ENCODE results near the gene CDH19.

The CDH19 gene

DNA sequence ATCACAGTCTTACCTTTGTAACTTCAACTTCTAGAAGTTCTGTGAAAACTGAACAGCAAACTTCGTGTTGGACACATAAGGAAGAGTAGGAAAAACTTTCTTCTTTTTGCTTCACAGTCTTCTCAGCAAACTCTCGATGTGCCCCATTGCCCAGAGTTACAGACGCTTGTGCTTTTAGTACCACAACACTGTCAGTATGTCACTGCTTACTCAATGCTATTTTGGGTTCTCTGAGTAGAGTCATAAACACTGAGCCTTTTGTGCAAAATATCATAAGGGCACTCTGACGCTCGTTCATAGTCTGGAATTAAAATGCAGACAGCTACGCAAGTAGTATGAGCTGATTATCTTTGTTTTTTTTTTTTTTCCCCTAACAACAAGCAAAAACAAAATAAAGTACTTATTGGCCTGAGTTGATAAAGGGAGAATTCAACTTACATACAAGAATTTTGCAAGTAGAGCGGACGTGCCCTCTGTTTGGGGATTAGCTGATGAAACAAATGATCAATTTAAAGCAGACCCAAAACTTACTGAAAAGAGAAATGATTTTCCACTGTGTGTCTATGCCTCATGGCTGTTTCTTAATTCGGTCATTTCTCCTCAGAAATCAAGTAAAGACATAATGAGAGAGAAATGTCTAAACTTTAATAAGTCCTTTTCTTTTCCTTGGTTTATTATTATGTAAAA is at the start of gene CDH19:
Gene CDH19, minus strand, starts transcription at position 150 of the 687 bp plus-strand sequence. CDS start 31,886 bp downstream, outside the sequence.
- H3K4me3 ChIP-seq (ENCODE audit: low read depth, low read length), result no peak within 1 kb of the TSS

DNA sequence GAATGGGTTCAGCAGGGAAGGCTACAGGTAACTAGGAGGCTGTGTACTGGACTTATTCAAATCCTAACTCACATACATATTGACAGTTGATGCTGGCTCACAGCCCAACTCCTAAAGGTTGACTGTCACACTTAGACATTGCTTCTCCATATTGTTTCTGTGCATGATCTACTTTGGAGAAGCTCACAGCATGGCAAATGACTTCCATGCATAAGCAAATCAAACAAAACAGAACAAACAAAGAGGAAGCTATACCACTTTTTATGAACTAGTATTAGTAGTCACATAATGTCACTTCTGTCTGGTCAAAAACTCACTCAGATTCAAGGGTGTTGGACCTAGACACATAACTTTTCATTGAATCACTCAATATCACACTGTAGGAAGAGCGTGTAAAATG is 43.8 kb upstream of the CDH19 start:
- no peak overlapping the region for H3K4me3 ChIP-seq (ENCODE audit: low read depth, low read length)

DNA sequence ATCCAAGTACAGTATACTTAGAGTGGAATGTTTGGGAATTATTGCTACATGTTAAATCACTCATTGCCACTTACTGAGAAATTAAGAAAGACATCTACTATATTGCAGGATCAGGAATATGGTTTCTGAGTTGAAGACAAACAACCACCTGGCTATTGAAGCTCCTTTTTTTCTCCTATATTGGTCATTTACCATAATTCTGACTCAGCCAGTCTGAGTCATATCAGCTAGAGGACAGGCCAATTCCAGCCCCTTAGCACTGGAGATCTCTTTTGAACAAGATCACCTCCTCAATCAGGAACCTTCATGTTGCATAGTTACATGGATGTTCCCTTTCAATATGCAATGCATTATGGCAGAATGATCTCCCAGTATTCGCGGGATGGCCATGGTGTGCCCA is 42.7 kb upstream of the CDH19 start:
- no peak overlapping the region for H3K4me3 ChIP-seq (ENCODE audit: low read depth, low read length)

- H3K4me3 ChIP-seq (ENCODE audit: low read depth, low read length), result no peak overlapping the region
Observed at GRCh38 chr18:66645983-66646382, 42.1 kb upstream of the CDH19 start.

DNA sequence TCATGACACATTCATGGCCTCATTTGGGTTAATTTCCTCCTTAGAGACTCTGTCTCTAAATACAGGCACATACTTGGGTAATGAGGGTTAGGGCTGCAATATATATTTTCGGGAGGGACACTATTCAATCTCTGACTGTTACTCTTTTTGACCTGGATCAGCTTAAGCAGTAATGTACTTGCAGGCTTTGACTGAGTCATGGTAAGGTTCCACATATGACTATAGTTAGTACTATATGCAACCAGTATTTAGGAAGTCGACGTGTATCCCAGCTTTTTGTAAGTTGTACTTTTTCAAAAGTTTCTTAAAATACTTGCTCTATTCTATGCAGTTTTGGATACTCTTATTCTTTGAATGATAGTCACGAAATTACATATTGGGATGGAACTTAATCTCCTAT is 37.2 kb upstream of the CDH19 start:
- H3K4me3 ChIP-seq (ENCODE audit: low read depth, low read length), result no peak overlapping the region

GRCh38 chr18:66640431-66640830 is 36.5 kb upstream of the CDH19 start:
- H3K4me3 ChIP-seq (ENCODE audit: low read depth, low read length), result no peak overlapping the region

GRCh38 chr18:66638856-66639629 is 35.2 kb upstream of the CDH19 start:
- no peak overlapping the region for H3K4me3 ChIP-seq (ENCODE audit: low read depth, low read length)

DNA sequence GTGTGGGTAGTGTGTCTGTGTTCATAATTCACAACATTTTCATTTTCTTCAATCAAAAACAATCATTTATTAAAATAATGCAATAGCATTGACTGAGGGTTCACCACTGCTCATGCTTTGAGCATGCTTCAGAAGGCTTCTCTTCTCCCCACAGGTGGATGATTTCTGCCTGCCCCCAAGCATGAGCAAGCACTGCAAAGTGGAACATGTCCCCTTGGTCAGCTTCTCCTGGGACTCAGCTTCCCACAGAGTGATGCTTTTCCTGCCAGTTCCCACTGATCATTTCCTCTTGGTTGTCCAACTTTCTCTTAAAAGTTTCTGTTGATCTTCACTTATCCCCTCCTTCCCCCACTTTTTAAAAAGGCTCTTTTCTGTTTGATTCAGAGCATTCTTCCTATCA is 31.5 kb upstream of the CDH19 start:
- H3K4me3 ChIP-seq (ENCODE audit: low read depth, low read length), result no peak overlapping the region

GRCh38 chr18:66632756-66633155 is 28.9 kb upstream of the CDH19 start:
- no peak overlapping the region for H3K4me3 ChIP-seq (ENCODE audit: low read depth, low read length)

GRCh38 chr18:66630831-66631230 is 26.9 kb upstream of the CDH19 start:
- no peak overlapping the region for H3K4me3 ChIP-seq (ENCODE audit: low read depth, low read length)

DNA sequence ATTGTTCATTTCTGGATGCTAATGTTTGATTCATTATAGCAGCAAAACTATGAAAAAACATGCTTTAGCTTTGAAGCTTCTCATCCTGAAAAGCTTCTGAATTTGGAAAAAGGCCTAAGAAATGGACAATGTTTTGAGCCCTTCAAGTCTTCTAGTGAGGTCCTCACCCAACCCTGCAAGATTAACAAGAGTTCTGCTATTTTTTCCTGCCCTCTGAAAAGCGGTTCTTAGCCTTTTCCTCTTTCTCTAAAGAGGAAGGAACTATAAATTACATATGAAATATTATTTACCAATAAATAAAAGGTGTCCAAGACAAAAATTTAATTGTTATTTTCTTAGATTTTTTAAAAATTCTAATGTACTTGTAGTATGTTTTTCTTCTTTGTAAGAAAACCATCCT is 19.9 kb upstream of the CDH19 start:
- H3K4me3 ChIP-seq (ENCODE audit: low read depth, low read length), result no peak overlapping the region

- no peak overlapping the region for H3K4me3 ChIP-seq (ENCODE audit: low read depth, low read length)
Observed at GRCh38 chr18:66621816-66622576, 18.1 kb upstream of the CDH19 start.

GRCh38 chr18:66616523-66616983 is 12.7 kb upstream of the CDH19 start:
- no peak overlapping the region for H3K4me3 ChIP-seq (ENCODE audit: low read depth, low read length)

DNA sequence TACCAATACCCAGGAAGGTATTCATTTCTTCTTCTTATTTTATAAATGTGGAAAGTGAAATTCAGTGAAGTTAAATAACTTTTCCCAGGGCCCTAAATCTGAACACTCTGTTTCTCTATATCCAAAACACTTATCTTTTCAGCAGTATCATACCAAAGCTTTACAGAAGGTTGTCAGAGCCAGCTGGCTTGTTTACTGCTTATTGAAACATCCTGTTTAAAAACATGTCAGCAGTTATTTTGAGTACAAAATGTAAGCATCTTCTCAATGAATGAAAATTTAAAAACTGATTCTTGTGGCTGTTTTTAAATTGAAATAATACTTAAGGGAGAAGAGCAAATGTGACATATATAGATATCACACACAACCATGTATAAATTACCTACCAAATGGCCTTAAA is 11.3 kb upstream of the CDH19 start:
- H3K4me3 ChIP-seq (ENCODE audit: low read depth, low read length), result no peak overlapping the region

- no peak overlapping the region for H3K4me3 ChIP-seq (ENCODE audit: low read depth, low read length)
Observed at GRCh38 chr18:66607632-66608031, 3.7 kb upstream of the CDH19 start.

DNA sequence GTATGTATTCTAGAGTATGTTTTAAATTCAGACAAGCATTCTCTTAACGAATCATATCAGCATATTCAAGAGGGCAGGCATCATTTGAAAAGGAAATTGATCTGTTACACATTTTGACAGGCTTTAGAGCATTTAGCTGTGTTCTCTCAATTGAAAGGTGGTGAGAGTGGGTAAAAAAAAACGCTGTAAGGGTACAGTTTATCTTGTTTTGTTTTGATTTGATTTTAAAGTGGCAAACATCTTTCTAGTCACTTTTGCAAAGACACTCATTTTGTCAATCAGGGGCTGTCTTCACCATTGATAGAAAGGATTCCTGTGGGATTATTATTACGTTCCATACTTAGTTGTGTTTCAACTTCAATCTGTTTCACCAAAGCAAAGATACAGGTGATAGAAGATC is 2.2 kb downstream of the CDH19 start:
- H3K4me3 ChIP-seq (ENCODE audit: low read depth, low read length), result no peak overlapping the region

GRCh38 chr18:66599190-66599589 is 4.7 kb downstream of the CDH19 start:
- no peak overlapping the region for H3K4me3 ChIP-seq (ENCODE audit: low read depth, low read length)

GRCh38 chr18:66587430-66587829 is 16.5 kb downstream of the CDH19 start:
- H3K4me3 ChIP-seq (ENCODE audit: low read depth, low read length), result no peak overlapping the region

DNA sequence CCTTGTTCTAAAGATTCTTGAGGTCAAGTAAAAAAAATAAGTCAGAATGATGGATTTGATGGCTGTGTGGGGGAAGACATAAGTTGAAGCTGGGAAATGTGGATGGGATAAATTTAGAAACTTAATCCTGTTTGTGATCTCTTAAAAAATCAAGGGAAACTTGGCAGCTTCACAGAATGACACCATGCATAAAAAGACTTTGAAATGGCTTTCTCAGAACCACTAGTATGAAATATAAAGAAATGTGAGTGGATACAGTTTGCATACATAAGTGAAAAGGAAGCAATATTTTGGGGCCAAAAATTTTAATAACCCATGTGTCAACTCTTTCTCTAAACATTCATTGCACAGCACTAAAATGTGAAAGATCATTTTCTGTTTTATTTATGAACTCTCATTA is 21.7 kb downstream of the CDH19 start:
- no peak overlapping the region for H3K4me3 ChIP-seq (ENCODE audit: low read depth, low read length)

GRCh38 chr18:66575263-66575662 is 28.6 kb downstream of the CDH19 start:
- no peak overlapping the region for H3K4me3 ChIP-seq (ENCODE audit: low read depth, low read length)

GRCh38 chr18:66571845-66572244 is 32.0 kb downstream of the CDH19 start:
- no peak overlapping the region for H3K4me3 ChIP-seq (ENCODE audit: low read depth, low read length)

DNA sequence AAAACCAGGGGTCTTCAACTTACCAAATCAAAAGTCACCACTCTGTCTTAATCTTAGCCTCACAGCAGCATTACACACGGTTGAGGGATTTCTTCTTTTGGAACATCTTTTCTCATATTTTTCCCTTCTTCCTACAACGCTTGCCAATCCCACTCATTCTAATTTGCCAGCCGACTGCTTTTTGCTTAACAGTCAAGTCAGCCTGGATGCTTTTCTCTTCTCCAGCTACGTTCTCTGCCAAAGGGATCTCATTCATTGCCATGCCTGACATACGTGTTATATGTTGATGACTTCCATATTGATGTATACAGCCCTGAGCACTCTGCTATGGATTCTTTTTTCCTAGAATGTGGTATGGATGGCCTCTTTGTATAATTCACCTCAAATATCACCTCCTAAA is 37.3 kb downstream of the CDH19 start:
- H3K4me3 ChIP-seq (ENCODE audit: low read depth, low read length), result no peak overlapping the region

Data from iPS-11a (cell line).